ENCODE results near the gene ASPDH.

DNA sequence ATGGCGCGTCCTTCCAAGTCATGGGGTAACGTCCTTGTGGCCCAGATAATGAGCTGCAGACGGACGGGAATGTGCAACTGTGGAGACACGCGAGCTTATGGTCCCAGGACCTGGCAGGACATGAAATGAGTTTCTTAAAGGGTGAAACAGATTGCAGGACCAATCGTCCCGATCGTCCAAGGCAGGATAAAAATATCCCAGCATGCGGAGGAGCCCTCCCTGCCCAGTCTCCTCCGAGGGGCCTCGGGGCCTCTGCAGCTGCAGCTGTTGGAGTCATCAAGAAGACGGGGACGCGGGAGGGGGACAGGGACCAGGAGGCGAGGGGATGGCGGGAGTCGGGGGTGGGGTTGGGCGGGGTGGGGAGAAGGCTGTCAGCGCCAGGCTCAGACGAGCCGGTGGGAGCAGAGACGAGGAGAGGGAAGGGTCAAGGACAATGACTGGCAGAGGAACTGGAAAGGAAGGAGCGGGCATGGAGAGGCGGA is 22.7 kb downstream of the ASPDH start:
- no peak for TF ChIP-seq POLR2AphosphoS5 (IDR thresholded peaks at IDR 0.05; ENCODE audit: low read depth, low read length)
- no peak for TF ChIP-seq POLR2A (IDR thresholded peaks at IDR 0.05; ENCODE audit: low read depth, low read length)
- no peak for TF ChIP-seq TAF1 (IDR thresholded peaks at IDR 0.05; ENCODE audit: low read depth, low read length)
- TF ChIP-seq POU2F2 (IDR thresholded peaks at IDR 0.05; ENCODE audit: low read depth, low read length), result no peak

All from GM12891 (cell line).